Measurements from ENCODE around the gene EXOSC5. TPM values are rescaled to one million over a fixed set of nuclear protein-coding genes. Genes with fewer than 3 reads are reported as not detected.
A peak's percentile ranks its signal among the peaks of the same experiment; 100 is the strongest.

EXOSC5 gene
- total and polyA plus RNA-seq, 9 of the 15 experiments (the other 6 are each of a cell fraction or from before 2014, with no cell fraction given): 10.9 to 75.5 (median 37.8) TPM

DNA sequence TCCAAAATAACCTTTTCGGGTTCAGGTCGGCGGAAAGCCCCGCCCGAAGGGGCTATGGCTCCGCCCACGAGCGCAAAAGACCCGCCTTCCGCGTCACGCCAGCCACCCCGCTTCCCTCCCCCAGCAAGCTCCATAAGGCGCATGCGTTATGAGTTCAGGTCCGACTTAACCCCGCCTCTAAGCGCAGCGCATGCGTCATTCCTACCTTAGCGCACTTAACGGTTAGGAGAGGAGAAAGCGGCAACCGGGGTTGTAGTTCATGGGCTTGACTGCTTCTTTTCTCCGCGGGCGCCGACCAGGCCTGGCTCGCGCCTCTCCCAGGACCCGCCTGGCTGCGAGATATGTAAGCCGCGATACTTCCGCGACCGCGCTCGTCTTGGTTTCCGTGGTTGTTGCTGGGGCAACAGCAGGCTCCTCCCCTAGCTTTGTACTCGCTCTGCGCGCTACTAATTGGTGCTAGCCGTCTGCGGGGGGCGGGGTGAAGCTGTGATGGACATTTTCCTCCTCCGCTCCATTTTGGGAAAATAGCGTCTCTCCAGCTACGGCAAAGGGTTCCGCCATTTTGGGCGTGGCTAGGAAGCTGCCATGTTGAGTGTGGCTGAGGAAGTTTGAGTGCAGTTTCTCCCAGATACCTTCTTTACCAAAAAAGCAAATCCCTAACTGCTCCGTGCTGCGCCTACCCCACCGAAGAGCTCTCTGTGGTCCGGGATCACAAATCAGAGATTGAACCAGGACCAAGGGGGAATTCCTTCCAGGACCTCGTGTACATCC lies 33.2 kb downstream of the EXOSC5 start, which contains the start of gene B9D2 (continued):
- TF ChIP-seq, protein P1, sequence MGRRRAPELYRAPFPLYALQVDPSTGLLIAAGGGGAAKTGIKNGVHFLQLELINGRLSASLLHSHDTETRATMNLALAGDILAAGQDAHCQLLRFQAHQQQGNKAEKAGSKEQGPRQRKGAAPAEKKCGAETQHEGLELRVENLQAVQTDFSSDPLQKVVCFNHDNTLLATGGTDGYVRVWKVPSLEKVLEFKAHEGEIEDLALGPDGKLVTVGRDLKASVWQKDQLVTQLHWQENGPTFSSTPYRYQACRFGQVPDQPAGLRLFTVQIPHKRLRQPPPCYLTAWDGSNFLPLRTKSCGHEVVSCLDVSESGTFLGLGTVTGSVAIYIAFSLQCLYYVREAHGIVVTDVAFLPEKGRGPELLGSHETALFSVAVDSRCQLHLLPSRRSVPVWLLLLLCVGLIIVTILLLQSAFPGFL (CRISPR knock-in tag; IDR thresholded peaks at IDR 0.05): no peak
- no peak for TF ChIP-seq SMAD1 (IDR thresholded peaks at IDR 0.05; ENCODE audit: low read depth, low read length, partially characterized antibody)
- TF ChIP-seq ZNF316 (IDR thresholded peaks at IDR 0.05): no peak
- TF ChIP-seq KAT2B (IDR thresholded peaks at IDR 0.05; ENCODE audit: low read depth, low read length): no peak
- TF ChIP-seq SP2 (IDR thresholded peaks at IDR 0.05; ENCODE audit: extremely low read depth, low read depth, low read length, poor library complexity, severe bottlenecking): peak; percentile 56
- TF ChIP-seq RNF2 (IDR thresholded peaks at IDR 0.05): no peak
- TF ChIP-seq CTBP1 (IDR thresholded peaks at IDR 0.05; ENCODE audit: borderline replicate concordance): no peak; the same call in 1 of the 2 replicates
- no peak for TF ChIP-seq POU5F1 (IDR thresholded peaks at IDR 0.05; ENCODE audit: borderline replicate concordance, low read depth, low read length, partially characterized antibody)
- TF ChIP-seq, protein P2, sequence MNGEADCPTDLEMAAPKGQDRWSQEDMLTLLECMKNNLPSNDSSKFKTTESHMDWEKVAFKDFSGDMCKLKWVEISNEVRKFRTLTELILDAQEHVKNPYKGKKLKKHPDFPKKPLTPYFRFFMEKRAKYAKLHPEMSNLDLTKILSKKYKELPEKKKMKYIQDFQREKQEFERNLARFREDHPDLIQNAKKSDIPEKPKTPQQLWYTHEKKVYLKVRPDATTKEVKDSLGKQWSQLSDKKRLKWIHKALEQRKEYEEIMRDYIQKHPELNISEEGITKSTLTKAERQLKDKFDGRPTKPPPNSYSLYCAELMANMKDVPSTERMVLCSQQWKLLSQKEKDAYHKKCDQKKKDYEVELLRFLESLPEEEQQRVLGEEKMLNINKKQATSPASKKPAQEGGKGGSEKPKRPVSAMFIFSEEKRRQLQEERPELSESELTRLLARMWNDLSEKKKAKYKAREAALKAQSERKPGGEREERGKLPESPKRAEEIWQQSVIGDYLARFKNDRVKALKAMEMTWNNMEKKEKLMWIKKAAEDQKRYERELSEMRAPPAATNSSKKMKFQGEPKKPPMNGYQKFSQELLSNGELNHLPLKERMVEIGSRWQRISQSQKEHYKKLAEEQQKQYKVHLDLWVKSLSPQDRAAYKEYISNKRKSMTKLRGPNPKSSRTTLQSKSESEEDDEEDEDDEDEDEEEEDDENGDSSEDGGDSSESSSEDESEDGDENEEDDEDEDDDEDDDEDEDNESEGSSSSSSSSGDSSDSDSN (IDR thresholded peaks at IDR 0.05; ENCODE audit: borderline replicate concordance in 1 of 2, low read depth in 2 of 2, low read length in 2 of 2): 0 out of 4 replicates have a peak, but pooled peaks of 1 of the 2 experiments have one; percentile 43
- peak; percentile 87 for TF ChIP-seq HCFC1 (IDR thresholded peaks at IDR 0.05; ENCODE audit: low read depth, low read length)
- TF ChIP-seq SMC3 (conservative IDR thresholded peaks at IDR 0.05; ENCODE audit: insufficient read depth, low read depth, low read length): no peak
- TF ChIP-seq, protein P3, sequence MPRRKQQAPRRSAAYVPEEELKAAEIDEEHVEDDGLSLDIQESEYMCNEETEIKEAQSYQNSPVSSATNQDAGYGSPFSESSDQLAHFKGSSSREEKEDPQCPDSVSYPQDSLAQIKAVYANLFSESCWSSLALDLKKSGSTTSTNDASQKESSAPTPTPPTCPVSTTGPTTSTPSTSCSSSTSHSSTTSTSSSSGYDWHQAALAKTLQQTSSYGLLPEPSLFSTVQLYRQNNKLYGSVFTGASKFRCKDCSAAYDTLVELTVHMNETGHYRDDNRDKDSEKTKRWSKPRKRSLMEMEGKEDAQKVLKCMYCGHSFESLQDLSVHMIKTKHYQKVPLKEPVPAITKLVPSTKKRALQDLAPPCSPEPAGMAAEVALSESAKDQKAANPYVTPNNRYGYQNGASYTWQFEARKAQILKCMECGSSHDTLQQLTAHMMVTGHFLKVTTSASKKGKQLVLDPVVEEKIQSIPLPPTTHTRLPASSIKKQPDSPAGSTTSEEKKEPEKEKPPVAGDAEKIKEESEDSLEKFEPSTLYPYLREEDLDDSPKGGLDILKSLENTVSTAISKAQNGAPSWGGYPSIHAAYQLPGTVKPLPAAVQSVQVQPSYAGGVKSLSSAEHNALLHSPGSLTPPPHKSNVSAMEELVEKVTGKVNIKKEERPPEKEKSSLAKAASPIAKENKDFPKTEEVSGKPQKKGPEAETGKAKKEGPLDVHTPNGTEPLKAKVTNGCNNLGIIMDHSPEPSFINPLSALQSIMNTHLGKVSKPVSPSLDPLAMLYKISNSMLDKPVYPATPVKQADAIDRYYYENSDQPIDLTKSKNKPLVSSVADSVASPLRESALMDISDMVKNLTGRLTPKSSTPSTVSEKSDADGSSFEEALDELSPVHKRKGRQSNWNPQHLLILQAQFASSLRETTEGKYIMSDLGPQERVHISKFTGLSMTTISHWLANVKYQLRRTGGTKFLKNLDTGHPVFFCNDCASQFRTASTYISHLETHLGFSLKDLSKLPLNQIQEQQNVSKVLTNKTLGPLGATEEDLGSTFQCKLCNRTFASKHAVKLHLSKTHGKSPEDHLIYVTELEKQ (CRISPR knock-in tag; IDR thresholded peaks at IDR 0.05): no peak
- TF ChIP-seq PTTG1 (tag; IDR thresholded peaks at IDR 0.05; ENCODE audit: low read depth): no peak
- TF ChIP-seq PCBP2 (IDR thresholded peaks at IDR 0.05; ENCODE audit: low read depth, low read length, poor library complexity, severe bottlenecking): no peak
- TF ChIP-seq, protein P4, sequence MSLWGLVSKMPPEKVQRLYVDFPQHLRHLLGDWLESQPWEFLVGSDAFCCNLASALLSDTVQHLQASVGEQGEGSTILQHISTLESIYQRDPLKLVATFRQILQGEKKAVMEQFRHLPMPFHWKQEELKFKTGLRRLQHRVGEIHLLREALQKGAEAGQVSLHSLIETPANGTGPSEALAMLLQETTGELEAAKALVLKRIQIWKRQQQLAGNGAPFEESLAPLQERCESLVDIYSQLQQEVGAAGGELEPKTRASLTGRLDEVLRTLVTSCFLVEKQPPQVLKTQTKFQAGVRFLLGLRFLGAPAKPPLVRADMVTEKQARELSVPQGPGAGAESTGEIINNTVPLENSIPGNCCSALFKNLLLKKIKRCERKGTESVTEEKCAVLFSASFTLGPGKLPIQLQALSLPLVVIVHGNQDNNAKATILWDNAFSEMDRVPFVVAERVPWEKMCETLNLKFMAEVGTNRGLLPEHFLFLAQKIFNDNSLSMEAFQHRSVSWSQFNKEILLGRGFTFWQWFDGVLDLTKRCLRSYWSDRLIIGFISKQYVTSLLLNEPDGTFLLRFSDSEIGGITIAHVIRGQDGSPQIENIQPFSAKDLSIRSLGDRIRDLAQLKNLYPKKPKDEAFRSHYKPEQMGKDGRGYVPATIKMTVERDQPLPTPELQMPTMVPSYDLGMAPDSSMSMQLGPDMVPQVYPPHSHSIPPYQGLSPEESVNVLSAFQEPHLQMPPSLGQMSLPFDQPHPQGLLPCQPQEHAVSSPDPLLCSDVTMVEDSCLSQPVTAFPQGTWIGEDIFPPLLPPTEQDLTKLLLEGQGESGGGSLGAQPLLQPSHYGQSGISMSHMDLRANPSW (CRISPR knock-in tag; IDR thresholded peaks at IDR 0.05): no peak
- peak; percentile 87 for TF ChIP-seq RBFOX2 (IDR thresholded peaks at IDR 0.05; ENCODE audit: low read depth, low read length)
- no peak for TF ChIP-seq ZFP30 (CRISPR knock-in tag; IDR thresholded peaks at IDR 0.05; ENCODE audit: borderline replicate concordance)
